HG03457 (cell line): ENCODE data around the gene PPP2R2C.

Experiments
- ATAC-seq: cut with Tn5 transposase; IDR thresholded peaks from one replicate; pipeline ENCODE4 v1.9.1; 2021; ENCODE audit warnings: moderate number of reproducible peaks; ENCODE audit not compliant: unreplicated experiment

The PPP2R2C gene

DNA sequence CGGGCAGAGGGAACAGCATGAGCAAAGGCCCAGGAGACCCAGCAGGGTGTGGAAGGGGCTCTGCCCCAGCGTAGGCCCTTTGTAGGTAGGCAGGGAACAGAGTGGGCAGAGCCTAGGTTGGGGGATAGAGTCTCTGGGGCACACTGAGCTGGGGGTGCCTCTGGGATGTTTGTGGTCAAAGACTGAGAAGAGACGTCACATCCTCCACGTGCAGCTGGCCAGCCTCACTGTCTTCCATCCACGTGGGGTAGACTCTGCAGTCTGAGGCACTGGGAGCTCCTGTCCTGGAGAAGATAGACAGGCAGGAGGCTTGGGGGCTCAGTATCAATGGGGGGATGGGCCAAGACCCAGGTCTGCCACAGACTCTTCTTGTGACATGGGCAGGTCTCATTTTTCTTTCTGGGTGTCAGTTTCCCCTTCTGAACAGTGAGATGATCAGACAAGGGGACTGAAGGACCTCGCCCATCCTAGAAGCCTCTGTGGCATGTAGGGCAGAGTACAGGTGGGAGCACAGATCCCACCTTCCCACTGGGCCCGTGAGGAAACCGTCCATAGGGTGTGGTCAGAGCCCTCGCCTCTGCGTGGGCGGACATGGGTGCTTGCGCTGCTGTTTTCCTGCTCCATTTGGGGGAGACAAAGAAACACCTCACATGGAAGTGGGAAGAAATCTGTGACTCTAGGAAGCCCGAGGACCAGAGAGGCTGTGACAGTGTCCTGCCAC is 179.9 kb downstream of the PPP2R2C start:
- ATAC-seq, result no peak

DNA sequence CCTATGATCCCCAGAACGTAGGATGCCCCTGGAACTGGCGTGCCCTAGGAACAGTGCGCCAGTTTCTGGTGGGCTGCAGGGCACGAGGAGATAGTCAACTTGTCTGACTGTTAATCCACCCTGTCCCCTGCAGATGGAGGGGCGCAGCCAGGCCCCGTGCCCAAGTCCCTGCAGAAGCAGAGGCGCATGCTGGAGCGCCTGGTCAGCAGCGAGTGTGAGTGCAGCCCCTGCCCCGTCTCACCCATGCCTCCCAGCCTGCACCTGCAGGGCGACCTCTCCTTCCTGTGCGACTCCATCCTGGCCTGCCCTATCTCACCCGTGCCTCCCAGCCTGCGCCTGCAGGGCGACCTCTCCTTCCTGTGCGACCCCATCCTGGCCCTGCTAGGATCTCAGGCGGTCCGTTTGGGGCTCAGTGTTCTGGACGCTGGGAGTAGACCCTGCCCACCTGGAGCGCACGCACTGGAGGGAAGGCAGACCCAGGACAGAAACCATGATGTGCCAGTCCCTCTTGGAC is 180.6 kb downstream of the PPP2R2C start:
- ATAC-seq, result no peak

DNA sequence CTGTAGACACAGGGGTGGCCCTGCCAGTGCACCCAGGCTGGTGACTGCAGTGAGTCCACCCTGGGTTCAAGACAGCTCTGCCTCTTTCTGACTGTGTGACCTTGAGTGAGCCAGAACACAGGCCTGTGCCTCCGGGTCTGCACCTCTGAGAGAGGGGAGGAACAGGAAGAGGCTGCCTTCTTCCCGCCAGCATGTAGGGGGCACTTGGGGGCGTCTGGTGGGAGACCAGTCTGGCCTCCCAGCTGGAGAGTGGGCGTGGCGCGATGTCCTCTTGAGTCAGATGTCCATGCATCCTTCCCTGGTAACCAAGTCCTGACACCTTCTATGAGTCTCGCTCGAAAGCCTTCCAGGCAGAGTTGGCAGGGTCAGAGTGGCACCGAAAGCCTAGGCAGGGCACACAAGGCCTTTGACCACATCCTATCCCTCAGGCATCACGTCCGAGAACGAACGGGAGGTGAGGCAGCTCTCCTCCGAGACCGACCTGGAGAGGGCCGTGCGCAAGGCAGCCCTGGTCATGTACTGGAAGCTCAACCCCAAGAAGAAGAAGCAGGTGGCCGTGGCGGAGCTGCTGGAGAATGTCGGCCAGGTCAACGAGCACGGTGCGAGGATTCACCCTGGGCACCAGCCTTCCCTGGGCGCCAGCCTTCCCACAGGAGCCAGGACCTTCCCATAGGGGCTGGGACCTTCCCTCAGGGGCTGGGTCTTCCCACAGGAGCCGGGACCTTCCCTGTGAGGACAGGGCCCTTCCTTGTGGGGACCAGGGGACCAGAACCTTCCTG is 181.5 kb downstream of the PPP2R2C start:
- no peak for ATAC-seq

- no peak for ATAC-seq
Measured at GRCh38 chr4:6290256-6290655, 182.2 kb downstream of the PPP2R2C start.

DNA sequence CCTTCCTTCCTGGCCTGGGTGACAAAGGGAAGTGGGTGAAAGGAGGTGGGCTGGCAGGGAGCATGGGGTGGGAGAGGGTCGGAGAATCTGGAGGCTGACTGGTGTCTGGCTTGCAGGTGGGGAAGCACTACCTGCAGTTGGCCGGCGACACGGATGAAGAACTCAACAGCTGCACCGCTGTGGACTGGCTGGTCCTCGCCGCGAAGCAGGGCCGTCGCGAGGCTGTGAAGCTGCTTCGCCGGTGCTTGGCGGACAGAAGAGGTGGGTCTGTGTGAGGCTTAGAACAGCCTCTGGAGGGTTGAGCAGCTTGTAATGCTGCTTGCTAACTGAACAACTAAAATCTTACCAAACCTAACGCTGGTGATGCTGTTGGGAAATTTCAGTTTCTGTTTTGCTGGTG is 183.5 kb downstream of the PPP2R2C start:
- no peak for ATAC-seq

DNA sequence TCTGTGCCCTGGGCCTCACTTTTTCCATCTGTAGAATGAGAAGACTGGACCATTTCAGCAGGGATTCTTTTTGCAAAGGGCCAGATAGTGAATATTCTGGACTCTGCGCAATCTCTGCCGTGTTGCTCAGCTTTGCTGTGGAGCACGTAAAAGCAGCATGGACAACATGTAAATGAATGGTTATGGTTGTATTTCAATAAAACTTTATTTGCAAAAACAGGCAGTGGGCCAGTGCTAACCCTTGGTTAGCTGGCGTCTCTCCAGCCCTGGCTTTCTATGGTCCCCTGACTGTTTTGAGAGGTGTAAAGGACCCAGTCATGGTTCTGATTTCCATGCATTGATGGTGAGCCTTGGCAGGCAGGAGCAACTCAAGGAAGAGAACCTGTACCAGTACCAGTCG is 184.1 kb downstream of the PPP2R2C start:
- no peak for ATAC-seq

DNA sequence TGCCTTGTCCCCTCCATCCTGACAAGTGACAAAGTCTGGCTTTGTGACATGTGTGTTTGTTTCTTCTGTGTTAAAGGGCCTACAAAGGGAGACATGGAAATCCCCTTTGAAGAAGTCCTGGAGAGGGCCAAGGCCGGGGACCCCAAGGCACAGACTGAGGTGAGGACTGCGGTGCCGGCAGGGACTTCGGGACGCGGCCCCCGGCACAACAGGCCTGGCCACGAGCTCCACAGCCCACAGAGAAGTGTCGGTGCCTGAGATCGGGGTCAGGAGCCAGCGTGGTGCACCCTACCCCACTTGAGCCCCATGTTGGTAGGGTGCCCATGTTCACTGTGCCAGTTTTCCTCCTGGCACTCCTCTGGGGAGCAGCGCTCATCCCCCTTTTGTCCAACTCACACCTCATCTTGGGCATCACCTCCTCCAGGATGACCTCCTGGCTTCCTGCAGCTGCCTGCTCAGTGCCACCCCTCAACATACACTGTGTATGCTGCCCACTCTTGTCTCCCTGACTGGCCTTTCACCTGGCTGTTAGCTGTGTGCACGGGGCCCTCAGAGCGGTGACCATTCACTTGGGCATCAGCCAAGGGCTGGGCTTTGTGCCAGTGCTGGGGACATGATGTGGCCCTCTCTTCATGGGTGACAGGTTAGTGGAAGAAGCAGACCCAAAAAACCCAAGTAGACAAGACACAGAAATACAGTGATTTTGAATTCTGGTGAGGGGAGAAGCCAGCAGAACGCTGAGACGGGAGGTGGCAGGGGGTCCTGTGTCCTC is 185.2 kb downstream of the PPP2R2C start:
- ATAC-seq, result no peak

- no peak for ATAC-seq
Measured at GRCh38 chr4:6283282-6283681, 189.1 kb downstream of the PPP2R2C start.

GRCh38 chr4:6282314-6282771 is 190.1 kb downstream of the PPP2R2C start:
- ATAC-seq, result no peak

DNA sequence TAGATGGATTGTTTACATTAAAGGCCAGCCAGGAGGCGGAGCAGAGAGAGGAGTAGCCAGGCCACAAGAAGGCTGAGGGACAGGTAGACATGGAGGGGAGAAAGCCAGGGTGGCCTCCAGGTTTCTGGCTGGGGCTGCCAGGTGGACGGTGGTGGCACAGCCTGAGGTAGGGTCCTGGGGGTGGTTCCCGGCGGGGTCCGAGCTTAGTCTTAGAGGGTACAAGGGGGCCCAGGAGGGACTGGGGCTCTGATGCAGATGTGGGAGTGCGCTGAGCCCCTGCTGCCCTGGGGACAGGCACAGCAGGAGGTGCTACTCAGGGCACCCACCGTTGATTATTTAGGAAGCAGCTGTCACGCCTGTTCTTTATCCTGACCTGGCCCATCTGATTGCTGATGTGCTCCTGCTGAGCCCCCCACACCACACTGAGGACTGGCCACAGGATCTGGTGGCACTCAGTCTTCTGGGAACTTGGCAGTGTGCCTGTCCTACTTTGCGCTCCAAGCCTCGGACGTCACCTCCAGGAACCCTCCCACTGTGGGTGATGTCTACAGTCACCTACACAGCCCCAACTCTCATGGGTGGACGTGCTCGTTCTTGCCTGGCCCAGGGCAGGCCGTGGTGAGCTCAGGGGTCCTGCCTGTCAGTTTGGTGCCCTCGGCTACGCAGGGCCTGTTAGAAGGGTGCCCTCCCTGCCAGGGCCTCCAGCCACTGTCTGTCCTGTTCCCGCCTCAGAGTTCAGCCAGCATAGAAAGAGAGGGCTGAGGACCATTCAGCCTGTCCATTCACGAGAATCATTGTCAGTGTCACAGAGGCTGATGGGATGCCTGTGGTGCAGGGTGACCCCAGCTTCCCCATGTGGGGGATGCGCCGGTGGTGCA is 190.7 kb downstream of the PPP2R2C start:
- no peak for ATAC-seq

DNA sequence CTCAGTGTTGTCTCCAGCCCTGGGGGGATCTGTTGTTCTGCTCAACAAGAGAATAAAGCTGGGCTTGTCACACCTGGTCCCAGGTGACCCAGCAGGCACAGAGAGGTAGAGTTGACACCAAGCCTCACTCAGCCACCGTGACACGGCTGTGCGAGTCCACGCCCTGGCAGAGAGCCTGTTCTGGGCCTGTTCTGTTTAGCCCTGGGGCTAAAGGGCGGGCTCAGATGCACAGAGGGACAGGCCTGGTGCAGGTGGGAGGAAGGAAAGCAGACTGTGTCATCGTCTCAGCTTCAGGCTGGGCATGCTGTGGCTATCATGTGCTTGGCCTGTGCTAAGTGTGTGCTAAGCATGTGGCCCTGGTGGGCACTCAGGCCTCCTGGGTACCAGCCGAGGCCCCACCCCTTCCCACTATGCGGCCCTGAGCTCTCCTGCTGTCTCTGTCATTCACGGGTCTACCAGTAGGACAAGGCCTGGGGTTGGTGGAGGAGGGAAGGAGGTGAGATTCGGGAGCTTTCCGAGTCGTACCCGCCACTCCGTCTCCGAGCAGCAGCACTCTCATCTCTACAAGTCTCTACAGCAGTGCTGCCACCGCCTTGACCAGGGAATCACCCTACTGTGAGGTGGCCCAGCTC is 191.9 kb downstream of the PPP2R2C start:
- no peak for ATAC-seq

DNA sequence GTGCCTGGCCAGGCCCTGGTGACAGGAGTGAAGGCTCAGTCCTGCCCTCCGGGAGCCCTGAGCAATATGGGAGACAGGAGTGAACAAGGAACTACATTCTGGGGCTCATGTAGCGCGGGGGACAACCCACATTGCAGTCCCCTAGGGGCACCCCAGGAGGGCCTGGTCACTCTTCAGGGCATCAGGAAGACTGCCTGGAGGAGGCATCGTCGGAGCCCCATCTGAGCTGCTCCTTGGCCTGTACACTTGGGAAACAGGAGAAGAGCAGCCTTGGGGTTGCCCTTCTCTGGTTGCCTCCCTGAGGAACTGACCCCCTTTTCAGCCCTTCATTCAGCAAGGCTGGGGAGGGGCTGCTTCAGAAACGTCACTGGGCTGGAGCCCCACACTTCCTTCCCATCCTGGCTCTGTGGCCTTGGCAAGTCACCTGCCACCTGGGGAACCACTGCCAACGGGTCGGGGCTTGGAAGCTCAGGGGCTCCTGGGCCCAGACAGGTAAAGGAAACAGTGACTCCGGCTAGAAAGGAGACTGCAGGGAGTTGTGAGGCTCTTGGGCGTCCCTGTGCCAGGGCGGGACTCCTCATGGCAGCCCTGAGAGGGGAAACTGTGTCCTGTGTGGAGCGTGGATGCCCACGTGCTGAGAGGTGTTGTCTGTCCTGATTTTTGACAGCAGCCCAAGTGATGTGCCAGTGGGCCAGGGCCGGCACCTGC is 192.7 kb downstream of the PPP2R2C start:
- ATAC-seq, result no peak

DNA sequence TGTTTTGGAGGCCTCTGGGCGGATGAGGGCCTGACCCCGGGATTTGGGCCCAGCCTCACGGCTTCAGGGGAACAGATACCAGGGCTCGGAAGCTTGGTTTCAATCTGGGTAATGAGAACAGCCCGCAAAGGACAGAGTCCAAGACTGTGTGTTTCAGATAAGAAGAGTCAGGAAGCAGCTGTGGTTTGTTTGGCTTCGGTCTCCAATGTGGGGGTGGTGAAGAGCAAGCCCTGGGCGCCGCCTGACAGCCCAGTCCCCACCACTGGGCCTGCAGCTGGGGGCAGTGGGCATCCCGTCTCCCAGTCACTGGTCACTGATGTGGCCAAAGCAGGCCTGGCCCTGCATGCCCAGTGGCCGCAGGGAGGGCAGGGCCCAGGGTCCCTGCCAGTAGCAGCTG is 193.6 kb downstream of the PPP2R2C start:
- peak; percentile 90 for ATAC-seq

- no peak for ATAC-seq
Measured at GRCh38 chr4:6277935-6278800, 194.2 kb downstream of the PPP2R2C start.

DNA sequence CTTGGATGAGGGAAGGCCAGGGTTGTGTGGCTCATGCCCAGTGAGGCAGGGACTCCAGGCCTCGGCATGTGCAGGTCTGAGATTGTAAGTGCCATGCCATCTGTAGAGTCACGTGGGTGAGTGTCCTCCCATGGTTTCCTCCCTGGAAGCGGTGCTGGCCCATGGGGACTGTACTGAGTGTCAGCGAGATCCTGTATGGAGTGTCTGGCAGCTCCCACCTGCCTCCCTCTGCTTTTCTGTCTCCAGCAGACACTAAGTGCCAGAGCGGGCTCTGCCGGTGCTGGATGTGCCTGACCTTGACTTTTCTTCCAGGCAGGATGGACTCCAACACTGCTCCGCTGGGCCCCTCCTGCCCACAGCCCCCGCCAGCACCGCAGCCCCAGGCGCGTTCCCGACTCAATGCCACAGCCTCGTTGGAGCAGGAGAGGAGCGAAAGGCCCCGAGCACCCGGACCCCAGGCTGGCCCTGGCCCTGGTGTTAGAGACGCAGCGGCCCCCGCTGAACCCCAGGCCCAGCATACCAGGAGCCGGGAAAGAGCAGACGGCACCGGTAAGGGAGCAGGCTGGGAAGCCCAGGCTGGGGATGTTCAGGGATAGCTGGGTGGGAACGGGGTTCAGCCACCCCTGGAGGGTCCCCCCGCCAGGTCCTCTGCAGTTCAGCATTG is 195.1 kb downstream of the PPP2R2C start:
- ATAC-seq, result no peak

DNA sequence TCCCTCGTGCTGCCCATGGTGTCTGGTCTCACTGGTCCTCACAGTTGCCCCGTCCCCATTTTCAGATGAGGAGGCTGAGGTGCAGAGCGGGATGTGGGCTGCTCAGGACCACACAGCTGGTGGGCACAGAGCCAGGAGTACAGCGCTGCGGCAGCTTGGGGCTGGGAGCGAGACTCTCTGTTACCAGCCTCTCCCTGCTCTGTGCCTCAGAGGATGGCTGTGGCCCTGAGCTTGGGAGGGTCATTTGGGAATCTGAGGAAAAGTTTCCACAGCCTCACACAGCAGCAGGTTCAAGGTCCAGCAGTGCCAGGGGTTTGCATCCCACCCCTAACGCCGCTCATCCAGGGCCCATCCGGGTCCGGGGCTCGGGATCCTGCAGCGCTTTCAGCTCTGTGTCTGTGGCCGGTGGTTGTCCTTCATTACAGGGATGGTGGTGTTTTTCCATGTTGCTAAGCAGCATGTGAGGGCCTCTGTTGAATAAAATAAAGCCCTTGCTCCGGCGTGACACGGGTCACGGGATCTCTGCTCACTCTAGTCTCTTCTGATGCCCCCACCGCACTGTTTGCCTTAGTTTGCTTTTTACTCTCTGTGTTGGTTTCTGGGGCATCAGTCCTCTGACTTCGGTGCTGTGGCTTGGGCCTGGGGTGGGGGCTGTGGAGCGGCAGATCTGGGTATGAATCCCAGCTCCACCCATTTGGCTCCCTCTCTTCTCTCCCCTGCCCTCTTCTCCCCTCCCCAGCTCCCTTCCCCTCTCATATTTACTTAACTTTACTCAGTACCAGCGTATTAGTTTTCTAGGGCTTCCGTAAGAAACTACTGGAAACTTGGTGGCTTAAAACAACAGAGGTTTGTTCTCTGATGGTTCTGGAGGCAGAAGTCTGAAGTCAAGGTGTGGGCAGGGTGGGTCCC is 196.3 kb downstream of the PPP2R2C start:
- ATAC-seq, result no peak

DNA sequence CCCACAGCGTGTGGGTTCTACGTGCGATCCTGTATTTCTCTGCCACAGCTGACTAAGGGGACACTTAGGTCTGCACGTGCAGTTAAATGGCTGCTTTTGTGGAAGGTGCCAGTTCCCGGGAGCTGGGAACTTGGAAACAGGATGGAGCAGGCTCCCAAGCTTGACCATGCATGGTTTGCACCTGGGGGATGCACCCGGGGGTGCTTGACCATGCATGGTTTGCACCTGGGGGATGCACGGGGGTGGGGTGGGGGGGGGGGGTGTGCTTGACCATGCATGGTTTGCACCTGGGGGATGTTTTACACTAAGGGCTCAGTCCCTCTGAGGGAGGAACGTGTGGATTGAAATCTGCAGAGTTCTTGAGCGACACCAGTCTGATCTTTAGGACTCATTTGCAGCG is 197.1 kb downstream of the PPP2R2C start:
- ATAC-seq, result no peak
